COLO668 (cell line): ENCODE results near the gene GDF2.

ENCODE experiments used
- DNase-seq: peaks from one replicate; lab custom pipeline; 2025; ENCODE audit not compliant: unreplicated experiment; lab: John Stamatoyannopoulos, UW

GDF2 gene

DNA sequence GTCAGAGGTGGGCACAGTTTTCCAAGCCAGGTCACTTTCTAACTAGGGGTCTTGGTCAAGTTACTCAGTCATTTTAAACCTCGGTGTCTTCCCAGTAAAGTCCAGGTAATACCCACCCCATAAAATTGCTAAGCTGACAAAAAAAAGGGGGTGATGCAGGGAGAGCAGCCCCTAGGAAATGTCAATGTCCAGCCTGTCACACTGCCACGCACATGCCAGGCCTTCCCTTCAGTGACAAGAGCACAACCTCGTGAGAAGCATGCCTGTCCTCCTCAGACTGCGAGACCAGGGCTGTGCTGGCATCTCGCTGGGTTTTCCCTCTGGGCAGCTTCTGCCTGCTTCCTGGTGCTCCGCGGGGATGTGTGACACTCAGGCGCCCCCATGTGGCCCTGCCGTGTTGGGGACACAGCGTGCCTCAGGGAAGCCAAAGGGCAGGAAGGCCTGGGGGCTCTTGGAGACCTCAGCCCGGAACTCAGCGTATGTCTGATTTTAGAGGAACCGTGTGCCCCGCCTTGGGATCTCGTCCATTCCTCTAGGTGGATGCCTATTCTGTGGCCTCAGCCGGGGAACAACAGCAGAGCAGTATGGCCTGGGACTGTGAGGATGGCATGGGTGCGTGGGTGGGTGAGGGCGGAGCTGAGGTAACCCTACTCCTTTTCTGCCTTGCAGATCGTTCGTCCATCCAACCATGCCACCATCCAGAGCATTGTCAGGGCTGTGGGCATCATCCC is 10.2 kb upstream of the GDF2 start:
- peak; percentile 66 for DNase-seq

DNA sequence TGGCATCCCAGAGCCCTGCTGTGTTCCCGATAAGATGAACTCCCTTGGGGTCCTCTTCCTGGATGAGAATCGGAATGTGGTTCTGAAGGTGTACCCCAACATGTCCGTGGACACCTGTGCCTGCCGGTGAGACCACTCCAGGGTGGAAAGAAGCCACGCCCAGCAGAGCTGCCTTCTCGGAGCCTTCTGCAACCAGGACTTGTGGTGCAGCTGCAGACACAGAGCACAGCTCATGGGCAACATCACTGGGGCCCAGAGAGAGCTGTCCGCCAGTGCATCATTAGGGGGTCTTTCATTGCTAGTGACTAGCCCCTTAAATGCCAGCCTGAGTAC is 9.6 kb upstream of the GDF2 start:
- no peak for DNase-seq

GRCh38 chr10:47314416-47314970 is 7.8 kb upstream of the GDF2 start:
- DNase-seq = no peak

- no peak for DNase-seq
These were observed 6.8 kb upstream of the GDF2 start for GRCh38 chr10:47315421-47315820.

DNA sequence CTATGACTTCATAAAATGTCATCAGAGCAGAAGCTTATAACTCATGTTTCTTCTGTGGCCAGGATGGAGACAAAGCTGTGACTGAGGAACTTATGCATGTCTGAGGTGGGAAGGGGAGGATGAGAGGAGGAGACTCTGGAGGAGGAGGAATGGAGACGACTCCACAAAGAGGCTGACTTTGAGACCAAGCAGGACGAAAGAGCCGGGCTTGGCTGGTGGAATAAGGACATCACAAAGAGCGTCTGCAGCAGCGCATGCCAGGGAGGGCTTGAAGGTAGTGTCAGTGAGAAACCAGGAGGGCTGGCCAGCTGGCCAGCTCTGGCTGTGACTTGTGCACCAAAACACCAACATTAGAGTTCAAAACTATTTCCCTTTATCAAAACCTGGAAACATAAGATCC is 6.1 kb upstream of the GDF2 start:
- DNase-seq = no peak

- DNase-seq = no peak
These were observed 5.0 kb upstream of the GDF2 start for GRCh38 chr10:47317251-47317650.

DNA sequence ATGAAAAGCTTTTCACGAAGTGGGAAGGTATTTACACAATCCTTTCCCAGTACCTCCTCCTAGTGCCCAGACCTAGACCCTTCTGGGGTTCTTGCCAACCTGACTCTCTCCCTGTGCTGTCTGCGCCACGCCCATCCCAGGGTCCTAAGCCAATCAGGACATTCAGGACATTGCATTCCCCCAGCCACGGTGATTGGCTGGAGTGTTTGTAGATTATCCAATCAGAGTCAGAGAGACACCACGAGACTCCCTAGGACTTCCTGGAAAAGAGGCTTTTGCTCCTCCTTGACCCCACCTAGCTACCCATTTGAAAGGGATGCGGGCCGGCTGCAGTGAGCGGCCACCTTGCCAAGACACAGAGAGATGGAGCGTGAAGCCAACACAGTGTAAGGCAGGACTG is 3.5 kb upstream of the GDF2 start:
- DNase-seq = no peak

DNA sequence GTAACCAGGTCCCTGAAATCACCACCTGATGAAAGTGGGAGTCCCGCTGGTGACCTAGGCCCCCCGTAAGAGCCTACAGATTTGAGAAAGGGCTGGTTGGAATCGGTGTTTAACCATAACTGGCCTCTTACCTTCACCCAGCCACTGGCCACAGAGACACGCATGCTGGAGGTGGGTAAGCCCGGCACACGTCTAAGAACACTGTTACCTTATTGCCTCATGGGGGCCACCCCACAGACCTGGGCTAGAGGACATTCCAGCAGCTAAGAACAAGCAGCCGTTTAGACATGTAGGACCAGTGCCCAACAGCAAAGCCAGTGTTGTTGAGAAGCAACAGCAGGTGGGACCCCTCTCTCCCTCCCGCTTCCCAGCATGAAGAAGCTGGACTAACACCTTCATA is 2.5 kb upstream of the GDF2 start:
- DNase-seq = no peak

GRCh38 chr10:47320812-47321211 is 1.4 kb upstream of the GDF2 start:
- DNase-seq = no peak

GRCh38 chr10:47321521-47322195 is 596 bp upstream of the GDF2 start:
- DNase-seq = no peak

- DNase-seq = no peak
These were observed 833 bp downstream of the GDF2 start for GRCh38 chr10:47323087-47323486.

DNA sequence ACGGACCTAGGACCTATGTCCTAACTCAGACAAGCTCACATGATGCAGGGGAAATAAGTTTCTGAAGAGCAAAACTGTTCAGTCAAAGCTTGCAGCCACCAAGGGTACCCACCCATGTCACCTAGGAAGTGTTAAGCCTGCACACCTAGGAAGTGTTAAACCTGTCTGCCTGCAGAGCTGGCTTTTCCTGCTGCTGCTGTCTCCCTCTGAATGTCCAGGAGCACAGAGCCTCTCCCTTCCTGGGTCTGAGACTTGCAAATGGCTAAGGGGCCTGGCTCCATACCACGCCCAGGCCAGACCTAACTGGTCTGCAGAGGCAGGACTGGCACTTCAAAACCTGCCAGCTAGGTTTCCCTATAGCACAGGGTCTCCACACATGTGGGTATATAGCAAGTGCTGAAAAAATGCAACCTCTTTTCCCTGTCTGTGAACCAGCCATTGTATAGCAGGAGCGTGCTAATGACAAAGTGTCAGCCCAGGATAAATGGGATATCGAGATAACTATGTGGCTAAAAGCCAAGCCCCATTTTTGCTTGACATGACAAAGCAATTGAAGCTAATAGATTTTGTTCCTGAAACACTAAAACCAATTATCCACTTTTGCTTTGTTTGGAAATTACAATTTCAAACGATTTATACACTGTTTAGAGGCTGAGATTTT is 1.5 kb downstream of the GDF2 start:
- no peak for DNase-seq

DNA sequence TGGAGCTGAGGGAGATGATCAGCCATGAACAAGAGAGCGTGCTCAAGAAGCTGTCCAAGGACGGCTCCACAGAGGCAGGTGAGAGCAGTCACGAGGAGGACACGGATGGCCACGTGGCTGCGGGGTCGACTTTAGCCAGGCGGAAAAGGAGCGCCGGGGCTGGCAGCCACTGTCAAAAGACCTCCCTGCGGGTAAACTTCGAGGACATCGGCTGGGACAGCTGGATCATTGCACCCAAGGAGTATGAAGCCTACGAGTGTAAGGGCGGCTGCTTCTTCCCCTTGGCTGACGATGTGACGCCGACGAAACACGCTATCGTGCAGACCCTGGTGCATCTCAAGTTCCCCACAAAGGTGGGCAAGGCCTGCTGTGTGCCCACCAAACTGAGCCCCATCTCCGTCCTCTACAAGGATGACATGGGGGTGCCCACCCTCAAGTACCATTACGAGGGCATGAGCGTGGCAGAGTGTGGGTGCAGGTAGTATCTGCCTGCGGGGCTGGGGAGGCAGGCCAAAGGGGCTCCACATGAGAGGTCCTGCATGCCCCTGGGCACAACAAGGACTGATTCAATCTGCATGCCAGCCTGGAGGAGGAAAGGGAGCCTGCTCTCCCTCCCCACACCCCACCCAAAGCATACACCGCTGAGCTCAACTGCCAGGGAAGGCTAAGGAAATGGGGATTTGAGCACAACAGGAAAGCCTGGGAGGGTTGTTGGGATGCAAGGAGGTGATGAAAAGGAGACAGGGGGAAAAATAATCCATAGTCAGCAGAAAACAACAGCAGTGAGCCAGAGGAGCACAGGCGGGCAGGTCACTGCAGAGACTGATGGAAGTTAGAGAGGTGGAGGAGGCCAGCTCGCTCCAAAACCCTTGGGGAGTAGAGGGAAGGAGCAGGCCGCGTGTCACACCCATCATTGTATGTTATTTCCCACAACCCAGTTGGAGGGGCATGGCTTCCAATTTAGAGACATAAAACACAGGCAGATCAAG is 3.3 kb downstream of the GDF2 start:
- no peak for DNase-seq

GRCh38 chr10:47326306-47326926 is 4.2 kb downstream of the GDF2 start:
- no peak for DNase-seq

- no peak for DNase-seq
These were observed 4.7 kb downstream of the GDF2 start for GRCh38 chr10:47326927-47327330.

GRCh38 chr10:47329855-47330254 is 7.6 kb downstream of the GDF2 start:
- DNase-seq = no peak

DNA sequence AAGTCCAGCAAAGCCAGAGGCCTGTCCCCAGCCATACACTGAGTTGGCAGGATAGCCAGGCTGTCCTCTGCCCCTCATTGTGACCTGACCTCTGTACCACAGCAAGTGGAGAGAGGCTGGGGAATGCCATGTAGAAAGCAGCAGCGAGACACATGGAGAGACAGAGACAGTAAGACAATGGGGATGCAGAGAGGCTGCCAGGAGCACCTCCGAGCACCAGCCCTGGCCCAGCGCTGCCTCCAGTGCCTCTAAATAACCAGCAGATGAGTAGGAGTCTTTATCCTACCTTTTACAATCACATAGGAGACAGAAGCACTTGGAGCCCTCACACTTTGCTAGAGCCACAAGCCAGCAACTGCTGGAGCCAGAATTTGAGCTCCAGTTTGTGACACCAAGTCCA is 8.1 kb downstream of the GDF2 start:
- DNase-seq = no peak

DNA sequence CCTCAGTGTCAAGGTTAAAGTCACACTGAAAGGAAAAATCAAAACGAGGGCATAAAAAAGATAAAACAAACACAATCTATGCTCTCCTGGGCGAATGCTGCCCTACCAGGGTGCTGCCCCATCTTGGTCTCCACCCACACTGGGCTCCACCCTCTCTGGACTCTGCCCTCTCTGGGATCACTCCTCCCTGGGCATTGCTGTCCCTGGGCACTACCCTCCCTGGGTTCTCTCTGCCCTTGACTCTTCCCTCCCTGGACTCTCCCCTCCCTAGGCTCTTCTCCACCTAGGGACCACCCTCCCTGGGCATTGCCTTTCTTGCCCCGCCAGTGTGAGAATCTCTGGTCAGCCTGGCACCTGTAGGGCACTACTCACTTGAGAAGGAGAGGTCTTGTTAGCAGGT is 8.6 kb downstream of the GDF2 start:
- no peak for DNase-seq

- no peak for DNase-seq
These were observed 9.2 kb downstream of the GDF2 start for GRCh38 chr10:47331491-47331890.

DNA sequence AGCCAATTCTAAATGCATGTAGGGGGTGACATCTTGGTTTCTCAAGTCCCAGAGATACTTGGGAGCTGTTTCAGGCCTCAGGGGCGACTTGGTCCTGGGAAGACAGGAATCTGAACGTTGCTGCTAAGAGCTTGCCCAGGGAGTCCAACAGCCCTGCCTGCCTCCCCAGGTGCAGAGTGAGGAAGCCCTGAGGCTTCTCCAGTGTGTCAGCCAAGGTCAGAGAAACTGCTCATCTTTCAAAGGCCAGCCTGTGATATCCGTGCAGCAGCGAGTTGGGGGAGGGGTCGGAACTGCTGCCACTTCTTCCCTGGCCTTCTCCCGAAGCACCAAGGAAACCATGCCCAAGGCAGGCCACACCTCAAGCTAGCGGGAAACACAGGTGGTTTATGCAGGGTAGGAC is 9.7 kb downstream of the GDF2 start:
- DNase-seq = no peak

DNA sequence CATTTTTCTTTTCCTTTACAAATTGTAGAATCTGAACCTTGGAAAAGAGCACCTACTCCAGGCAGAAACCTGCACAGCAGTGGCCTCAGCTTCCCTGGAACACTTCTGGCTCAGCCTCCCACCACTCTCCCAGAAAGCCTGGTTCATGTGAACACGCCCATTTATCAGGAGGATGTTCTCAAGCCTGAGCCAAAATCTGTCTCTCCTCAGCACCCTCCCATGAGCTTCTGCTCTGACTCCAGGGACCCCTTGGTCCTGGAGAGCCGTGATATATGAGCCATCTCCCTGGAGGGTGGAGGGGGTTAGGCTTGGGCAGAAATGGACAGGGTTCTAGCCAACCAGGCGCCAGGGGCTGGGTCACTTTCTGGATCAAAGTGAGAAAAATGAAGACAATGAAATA is 10.1 kb downstream of the GDF2 start:
- no peak for DNase-seq
